DOHH2 (cell line): ENCODE measurements around the gene TNFAIP8L1.

ENCODE experiments used
- CTCF ChIP-seq: fragments of 200-600 bp; sonication (generic); IDR thresholded peaks from one replicate; pipeline ENCODE4 v1.5.1; 2014; ENCODE audit warnings: antibody characterized with exemption, mild to moderate bottlenecking, low read depth, low read length; ENCODE audit not compliant: poor library complexity, severe bottlenecking
- EZH2phosphoT487 ChIP-seq: fragments of 200-600 bp; sonication (generic); IDR thresholded peaks from 2 replicates; pipeline ENCODE4 v1.6.1; 2017; ENCODE audit warnings: borderline replicate concordance, mild to moderate bottlenecking, antibody characterized with exemption, low read length, moderate library complexity, mixed read lengths

GRCh38 chr19:4641132-4641531 lies 1.8 kb downstream of the TNFAIP8L1 start:
- TF ChIP-seq CTCF (no peak), EZH2phosphoT487 (no peak)
